HG02571 (cell line): Measurements from ENCODE around the gene PTGFRN.

Experiments
- ATAC-seq: cut with Tn5 transposase; IDR thresholded peaks from one replicate; pipeline ENCODE4 v1.9.1; 2021; ENCODE audit warnings: mild to moderate bottlenecking, moderate library complexity; ENCODE audit not compliant: unreplicated experiment

PTGFRN gene

DNA sequence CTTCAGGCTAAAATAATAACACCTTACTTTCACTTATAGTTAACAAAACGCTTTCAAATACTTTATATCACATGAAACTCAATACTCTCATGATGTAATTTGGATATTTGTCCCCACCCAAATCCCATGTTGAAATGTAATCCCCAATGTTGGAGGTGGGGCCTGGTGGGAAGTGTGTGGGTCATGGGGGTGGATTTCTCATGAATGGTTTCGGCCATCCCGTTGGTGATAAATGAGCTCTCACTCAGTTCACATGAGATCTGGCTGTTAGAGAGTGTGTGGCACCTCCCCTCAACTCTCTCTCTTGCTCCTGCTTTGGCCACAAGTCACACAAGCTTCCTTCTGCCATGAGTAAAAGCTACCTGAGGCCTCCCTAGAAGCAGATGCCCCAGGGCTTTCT lies 22.5 kb upstream of the PTGFRN start:
- no peak for ATAC-seq

GRCh38 chr1:116889380-116889779 lies 20.3 kb upstream of the PTGFRN start:
- no peak for ATAC-seq

GRCh38 chr1:116891396-116892079 lies 18.2 kb upstream of the PTGFRN start:
- no peak for ATAC-seq

DNA sequence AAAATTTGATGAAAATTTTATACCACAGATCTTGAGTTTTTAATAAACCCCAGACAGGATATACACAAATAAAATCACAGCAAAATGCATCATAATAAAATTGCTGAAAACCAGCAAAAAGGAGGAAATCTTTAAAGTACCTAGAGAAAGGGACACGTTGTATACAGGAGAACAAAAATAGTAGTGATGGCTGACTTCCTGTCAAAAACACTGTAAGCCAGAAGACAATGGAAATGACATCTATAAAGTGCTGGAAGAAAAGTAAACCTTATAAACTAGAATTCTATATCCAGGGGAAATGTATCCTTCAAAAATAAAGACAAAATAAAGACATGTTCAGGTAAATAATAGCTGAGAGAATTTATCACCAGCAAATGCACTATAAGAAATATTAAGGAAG lies 14.6 kb upstream of the PTGFRN start:
- ATAC-seq, result no peak

GRCh38 chr1:116899529-116899928 lies 10.2 kb upstream of the PTGFRN start:
- ATAC-seq, result no peak

GRCh38 chr1:116900471-116901365 lies 9.0 kb upstream of the PTGFRN start:
- ATAC-seq, result no peak

DNA sequence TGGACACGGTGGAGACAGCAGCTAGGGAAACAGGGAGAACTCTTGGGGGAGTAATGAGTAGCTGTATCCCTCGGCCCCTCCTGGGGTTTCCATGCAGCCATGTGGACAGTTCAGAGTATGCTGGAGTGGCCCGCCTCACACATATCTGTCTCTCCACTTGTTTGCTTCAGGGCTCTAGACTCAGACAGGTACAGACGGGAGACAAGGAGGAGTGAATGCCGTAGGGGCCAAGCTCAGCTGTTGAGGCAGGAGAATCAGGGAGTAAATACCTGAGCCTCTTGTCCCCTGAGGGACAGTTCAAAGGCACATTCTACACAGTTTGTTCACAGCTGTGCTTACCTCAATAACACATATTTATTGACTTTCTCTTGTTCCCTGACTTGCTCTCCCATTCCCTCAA lies 7.7 kb upstream of the PTGFRN start:
- no peak for ATAC-seq

- no peak for ATAC-seq
These were observed 6.9 kb upstream of the PTGFRN start for GRCh38 chr1:116902723-116903383.

DNA sequence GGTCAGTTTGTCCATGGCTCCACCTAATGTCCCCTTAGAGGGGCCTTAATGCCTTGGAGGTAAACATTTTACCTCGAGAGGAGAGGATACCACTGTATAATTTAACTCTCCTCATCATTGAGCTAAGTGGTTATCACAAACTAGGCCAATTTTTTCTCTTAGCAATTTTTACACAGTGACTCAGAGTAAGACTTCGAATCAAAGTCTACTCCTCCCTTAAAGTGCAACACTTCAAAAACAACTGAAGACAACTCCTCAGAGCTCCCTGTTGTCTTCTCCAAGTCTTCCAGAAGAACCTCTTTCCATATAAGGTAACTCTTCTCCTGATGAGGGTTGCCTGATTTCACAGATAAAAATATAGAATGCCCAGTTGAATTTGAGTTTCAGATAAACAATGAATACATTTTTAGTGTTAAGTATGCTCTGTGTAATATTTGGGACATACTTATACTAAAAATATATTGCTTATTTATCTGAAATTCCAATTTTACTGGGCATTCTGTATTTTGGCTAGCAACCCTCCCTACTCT lies 4.9 kb upstream of the PTGFRN start:
- ATAC-seq, result no peak

DNA sequence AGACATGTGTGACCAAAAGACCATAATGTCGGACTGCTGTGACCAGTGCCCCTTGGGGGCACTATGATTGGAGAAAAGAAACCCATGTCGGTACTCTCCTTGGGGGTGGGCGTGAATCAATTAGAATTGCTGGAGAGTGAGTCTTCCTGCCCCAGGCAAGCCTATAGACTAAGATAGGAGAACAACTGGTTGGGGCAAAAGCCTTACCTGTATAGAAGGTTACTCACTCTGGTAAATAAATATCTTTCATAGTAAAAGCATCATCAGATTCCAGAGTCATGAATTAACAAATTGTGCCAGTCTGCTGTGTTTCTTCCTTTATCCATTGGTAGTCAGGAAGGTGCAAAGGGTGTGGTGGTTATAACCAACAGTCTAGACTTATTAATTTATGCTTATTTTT lies 2.9 kb upstream of the PTGFRN start:
- no peak for ATAC-seq

DNA sequence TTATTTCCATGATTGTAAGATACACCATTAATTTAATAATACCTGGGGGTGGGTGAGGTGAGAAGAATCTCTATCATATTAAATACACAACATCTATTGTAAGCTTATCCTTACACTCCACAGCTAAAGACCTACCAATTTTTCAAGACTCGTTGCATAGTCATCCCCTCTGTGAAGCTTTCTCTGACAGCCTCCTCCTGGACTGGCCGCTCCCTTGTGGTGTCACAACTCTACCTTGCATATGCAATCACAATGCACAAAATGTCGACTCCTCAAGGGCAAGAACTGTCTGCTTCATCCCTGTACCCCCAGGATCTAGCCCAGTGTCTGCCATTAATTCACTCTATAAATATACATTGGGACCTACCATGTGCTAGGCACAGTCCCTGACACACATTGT lies 2.4 kb upstream of the PTGFRN start:
- ATAC-seq, result no peak

DNA sequence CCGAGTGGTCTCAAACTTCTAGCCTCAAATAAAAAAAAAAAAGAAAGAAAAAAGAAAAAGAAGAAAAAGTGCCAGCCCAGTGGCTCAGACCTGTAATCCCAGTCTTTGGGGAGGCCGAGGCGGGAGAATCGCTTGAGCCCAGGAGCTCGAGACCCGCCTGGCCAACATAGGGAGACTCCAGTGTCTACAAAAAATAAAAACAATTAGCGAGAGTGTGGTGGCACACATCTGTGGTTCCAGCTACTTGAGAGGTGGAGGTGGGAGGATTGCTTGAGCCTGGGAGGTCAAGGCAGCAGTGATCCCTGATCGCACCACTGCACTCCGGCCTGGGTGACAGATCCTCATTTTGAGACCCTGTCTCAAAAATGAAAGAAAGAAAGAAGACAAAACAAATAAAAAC lies 1.4 kb upstream of the PTGFRN start:
- no peak for ATAC-seq

DNA sequence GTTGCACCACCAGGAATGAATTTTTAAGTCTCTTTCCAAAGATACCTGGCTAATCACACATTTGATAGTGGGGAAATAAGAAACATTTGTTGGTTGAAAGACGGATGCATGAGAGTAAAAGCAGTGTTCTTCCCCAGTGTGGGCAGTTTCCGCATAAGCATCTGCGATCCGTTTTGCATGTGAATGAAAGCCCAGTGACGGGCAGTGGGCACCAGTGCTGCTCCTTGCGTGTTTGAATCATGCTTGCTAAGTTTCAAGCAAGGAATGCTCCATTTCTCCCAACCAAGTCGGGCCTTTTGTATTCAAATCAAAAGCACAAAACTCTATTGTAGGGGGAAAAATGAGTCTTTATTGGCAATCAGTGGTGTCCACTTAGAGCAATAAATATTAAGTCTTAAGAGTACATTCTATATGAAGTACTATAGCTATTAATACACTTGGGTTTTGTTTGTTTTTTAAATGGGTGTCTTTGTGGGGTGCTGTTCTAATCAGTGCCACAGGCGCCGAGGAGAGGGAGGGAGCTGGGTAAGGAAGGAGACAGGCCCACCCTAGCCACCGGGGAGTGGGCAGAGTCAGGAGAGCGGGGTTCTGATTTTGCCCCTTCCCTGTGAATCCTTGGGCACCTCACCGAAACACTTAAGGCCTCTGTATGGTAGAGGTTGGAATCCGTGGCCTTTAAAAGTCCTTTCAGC lies 750 bp upstream of the PTGFRN start:
- ATAC-seq, result no peak

DNA sequence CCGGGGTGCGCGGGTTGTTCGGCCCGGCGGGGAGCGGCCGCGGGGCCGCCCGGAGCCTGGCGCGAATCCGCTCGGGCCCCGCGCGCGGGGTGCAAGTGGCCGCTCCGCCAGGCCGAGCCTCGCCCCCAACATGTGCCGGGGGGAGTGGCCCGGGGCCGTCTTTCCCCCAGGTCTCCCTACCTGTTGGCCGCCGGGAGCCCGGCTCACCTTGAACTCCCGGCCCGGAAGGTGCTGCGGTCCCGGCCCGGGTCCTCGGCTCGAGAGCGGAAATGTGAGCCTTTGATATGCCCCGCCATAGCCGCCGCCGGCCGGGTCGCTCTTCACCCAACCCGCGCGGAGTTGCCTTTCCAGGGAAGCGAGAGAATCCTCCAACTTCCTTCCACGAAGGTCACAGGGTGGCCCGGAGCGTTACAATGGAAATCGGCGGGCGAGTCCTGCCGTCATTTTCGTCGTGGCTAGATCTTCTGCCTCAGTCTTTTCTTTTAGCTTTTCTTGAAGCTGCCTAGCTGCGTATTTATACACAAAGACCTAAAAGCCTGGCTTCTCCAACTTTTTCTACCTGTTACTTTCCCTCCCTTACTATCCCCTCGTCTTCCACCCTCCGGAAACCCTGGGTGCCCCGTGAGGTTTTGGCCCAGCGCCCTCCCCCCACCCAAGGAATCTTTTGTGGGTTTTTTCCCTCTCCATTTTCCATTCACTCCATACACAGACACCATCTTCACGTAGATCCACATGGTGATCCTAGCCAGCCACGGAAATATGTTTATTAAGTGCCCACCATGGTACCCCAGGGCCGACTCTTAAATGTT lies 867 bp downstream of the PTGFRN start:
- no peak for ATAC-seq

DNA sequence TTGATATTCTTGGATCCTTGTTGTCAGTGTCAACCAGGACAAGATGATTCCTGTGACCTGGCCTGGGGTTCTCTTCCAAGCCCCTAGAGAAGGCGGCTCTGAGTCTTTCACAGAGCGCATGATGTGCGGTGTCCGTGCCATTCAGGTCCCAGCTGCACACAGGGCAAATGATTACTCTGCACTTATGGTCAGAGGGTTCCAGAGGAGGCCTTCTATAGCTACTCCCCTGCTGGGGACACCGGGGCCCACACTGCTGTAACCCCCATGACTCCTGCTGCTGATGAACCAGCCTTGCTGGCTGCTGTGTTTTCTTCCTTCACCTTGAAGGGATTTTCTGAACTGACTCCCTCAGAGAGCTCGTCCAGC lies 1.5 kb downstream of the PTGFRN start:
- no peak for ATAC-seq

- ATAC-seq, result no peak
These were observed 2.2 kb downstream of the PTGFRN start for GRCh38 chr1:116911779-116912469.

DNA sequence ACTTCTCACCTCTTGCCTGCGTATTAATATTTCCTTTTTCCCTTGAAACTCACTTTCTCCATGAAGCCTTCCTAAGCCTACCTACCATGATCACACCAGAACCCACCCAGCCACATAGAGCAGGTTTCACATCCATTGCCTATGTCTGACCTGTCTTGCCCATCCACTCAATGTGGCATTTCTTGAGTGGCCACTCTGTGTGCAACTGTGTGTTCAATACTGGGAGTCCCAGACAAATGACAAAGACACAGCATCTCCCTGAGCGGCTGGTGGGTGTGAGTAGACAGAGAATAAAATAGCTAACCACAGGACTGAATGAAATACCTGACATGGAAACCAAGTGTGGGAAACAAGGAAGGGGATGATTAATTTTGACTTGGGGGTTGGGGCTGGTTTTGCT lies 3.1 kb downstream of the PTGFRN start:
- ATAC-seq, result no peak

GRCh38 chr1:116913941-116914340 lies 4.2 kb downstream of the PTGFRN start:
- no peak for ATAC-seq

- no peak for ATAC-seq
These were observed 5.0 kb downstream of the PTGFRN start for GRCh38 chr1:116914667-116915066.
